Cardiac muscle cell (in vitro differentiated cells and primary cell): ENCODE results near the gene PDZD2. TPM values are rescaled to one million over a fixed set of nuclear protein-coding genes. Genes with fewer than 3 reads are reported as not detected.

Experiments
- DNase-seq, 2 donors: peaks; one replicate each; pipeline versions ENCODE4 v3.0.0 to v3.0.0-alpha.2; 2010 to 2017; ENCODE audit warnings: low read depth in 1 of 2, low spot score in 1 of 2
- H3K27ac ChIP-seq: fragments of 200-600 bp; sonication (generic); 2 replicates; pipeline ENCODE4 v1.5.1; 2016
- H3K27me3 ChIP-seq: fragments of 200-600 bp; sonication (generic); 2 replicates; pipeline ENCODE4 v1.6.0; 2016; ENCODE audit warnings: control low read depth
- H3K36me3 ChIP-seq: fragments of 200-600 bp; sonication (generic); 2 replicates; pipeline ENCODE4 v1.5.1; 2016; ENCODE audit warnings: control low read depth
- H3K4me1 ChIP-seq: fragments of 200-600 bp; sonication (generic); 2 replicates; pipeline ENCODE4 v1.8.1; 2017; ENCODE audit warnings: low read depth, mild to moderate bottlenecking, mixed run types
- H3K4me3 ChIP-seq: fragments of 200-600 bp; sonication (generic); 2 replicates; pipeline ENCODE4 v1.5.1; 2016; ENCODE audit warnings: mild to moderate bottlenecking
- H3K9me3 ChIP-seq: fragments of 200-600 bp; sonication (generic); 2 replicates; pipeline ENCODE4 v1.5.1; 2017; ENCODE audit warnings: low read depth, mild to moderate bottlenecking, control low read depth
- CTCF ChIP-seq: IDR thresholded peaks from 2 replicates; pipeline ENCODE4 v1.5.1; 2012; ENCODE audit warnings: low read depth, mild to moderate bottlenecking, low read length
- polyA plus RNA-seq: library from polyadenylated mRNA; unstranded; fragments of >200 nt; fragmentation: Nextera tagmentation; extraction: Ambion mirVana; gene quantifications from 2 replicates; pipeline ENCODE4 v1.2.1, GENCODE V29; 2016
- total RNA-seq: library from RNA; depleted of rRNA; stranded (reverse); fragments of >200 nt; gene quantifications from 2 replicates; pipeline ENCODE4 v1.2.3, GENCODE V29; 2016

Gene PDZD2
- total and polyA plus RNA-seq, 2 experiments from 2014 or later, result 3.0 to 3.5 TPM

- peak in 1 of 2 donors; percentile 68 for DNase-seq
- no peak for TF ChIP-seq CTCF
- Histone ChIP-seq H3K36me3 (no peaks in the 10 kb centered on the region), H3K27me3 (no peaks in the 10 kb centered on the region), H3K9me3 (no peaks in the 10 kb centered on the region), H3K4me1 (peaks cover 10% of the 10 kb centered on the region), H3K4me3 (no peak overlapping the region), H3K27ac (no peak overlapping the region)
These were observed 24.5 kb upstream of the PDZD2 start for GRCh38 chr5:31614151-31615020.

- no peaks in the 10 kb centered on the region for H3K27me3 ChIP-seq
- H3K27ac ChIP-seq, result peak overlapping the region; percentile 30
- H3K9me3 ChIP-seq, result no peaks in the 10 kb centered on the region
These were observed 21.1 kb upstream of the PDZD2 start for GRCh38 chr5:31617867-31618266.

GRCh38 chr5:31620026-31620425, 18.9 kb upstream of the PDZD2 start:
- H3K4me1 ChIP-seq, result peaks cover 4% of the 10 kb centered on the region
- H3K27ac ChIP-seq, result no peak overlapping the region
- no peak overlapping the region for H3K4me3 ChIP-seq
- no peaks in the 10 kb centered on the region for H3K9me3 ChIP-seq
- no peaks in the 10 kb centered on the region for H3K36me3 ChIP-seq
- TF ChIP-seq CTCF, result no peak
- H3K27me3 ChIP-seq, result no peaks in the 10 kb centered on the region
- no peak for DNase-seq

More at GRCh38 chr5:31617867-31618266, 21.1 kb upstream of the PDZD2 start:
- DNase-seq, result no peak
- no peak overlapping the region for H3K4me3 ChIP-seq
- no peaks in the 10 kb centered on the region for H3K36me3 ChIP-seq
- peaks cover 4% of the 10 kb centered on the region for H3K4me1 ChIP-seq
- no peak for TF ChIP-seq CTCF

GRCh38 chr5:31623249-31623648, 15.7 kb upstream of the PDZD2 start:
- H3K4me1 ChIP-seq, result peaks cover 2% of the 10 kb centered on the region
- no peaks in the 10 kb centered on the region for H3K27me3 ChIP-seq
- H3K27ac ChIP-seq, result no peak overlapping the region
- H3K9me3 ChIP-seq, result no peaks in the 10 kb centered on the region
- no peak for TF ChIP-seq CTCF
- H3K4me3 ChIP-seq, result no peak overlapping the region
- no peak for DNase-seq
- H3K36me3 ChIP-seq, result no peaks in the 10 kb centered on the region

GRCh38 chr5:31625394-31625793, 13.5 kb upstream of the PDZD2 start:
- no peak overlapping the region for H3K27ac ChIP-seq
- TF ChIP-seq CTCF, result no peak
- DNase-seq, result no peak

More at GRCh38 chr5:31625394-31625793, 13.5 kb upstream of the PDZD2 start:
- Histone ChIP-seq H3K27me3 (no peaks in the 10 kb centered on the region), H3K4me3 (no peak overlapping the region), H3K36me3 (no peaks in the 10 kb centered on the region), H3K4me1 (no peaks in the 10 kb centered on the region), H3K9me3 (no peaks in the 10 kb centered on the region)
